HAP-1 (cell line): Measurements from ENCODE around the gene INF2.
"Not testable (repeated sequence)": the region's sequence is repeated elsewhere in the genome, so short reads cannot be mapped to it uniquely, and the experiment has no call there.

ENCODE experiments used
- DNase-seq, 2 experiments: peaks; one replicate each; pipeline ENCODE4 v3.0.0-alpha.2; 2016 to 2020; ENCODE audit warnings: low spot score in 2 of 2
- H3K27me3 ChIP-seq: fragments of 250-450 bp; sonication (Bioruptor Pico); 2 replicates; pipeline ENCODE4 v1.5.1; 2020; ENCODE audit warnings: low read depth, mild to moderate bottlenecking, moderate library complexity
- H3K36me3 ChIP-seq: fragments of 250-450 bp; sonication (Bioruptor Pico); replicated peaks from 2 replicates; pipeline ENCODE4 v1.5.1; 2020; ENCODE audit warnings: mild to moderate bottlenecking
- H3K4me1 ChIP-seq: fragments of 250-450 bp; sonication (Bioruptor Pico); 2 replicates; pipeline ENCODE4 v1.5.1; 2020; ENCODE audit warnings: mild to moderate bottlenecking
- H3K4me3 ChIP-seq: fragments of 250-450 bp; sonication (Bioruptor Pico); 2 replicates; pipeline ENCODE4 v1.5.1; 2020; ENCODE audit warnings: mild to moderate bottlenecking, moderate library complexity
- H3K9me3 ChIP-seq: fragments of 250-450 bp; sonication (Bioruptor Pico); 2 replicates; pipeline ENCODE4 v1.5.1; 2020; ENCODE audit warnings: mild to moderate bottlenecking, moderate library complexity
- in situ Hi-C: fragments of 300-500 bp; cut with MboI; formaldehyde crosslinking; loops from 3 replicates; pipeline ENCODE4 v1.14.3; 2020; ENCODE audit warnings: low sequenced_read_pairs, inconsistent platforms, mixed read lengths

Gene INF2

GRCh38 chr14:104724981-104725771 is 35.8 kb downstream of the INF2 start:
- peak in 1 of 2 experiments; percentile 50 for DNase-seq
- Histone ChIP-seq H3K36me3 (no peaks in the 10 kb centered on the region), H3K4me3 (peak overlapping the region; percentile 46), H3K9me3 (no peaks in the 10 kb centered on the region), H3K4me1 (no peaks in the 10 kb centered on the region; the same call in 1 of the 2 replicates), H3K27me3 (peaks cover 6% of the 10 kb centered on the region; the same call in 1 of the 2 replicates)
- in situ Hi-C loops: no loop called here

- DNase-seq: no peak
- Histone ChIP-seq H3K27me3 (peaks cover 6% of the 10 kb centered on the region; the same call in 1 of the 2 replicates), H3K4me3 (no peak overlapping the region), H3K4me1 (no peaks in the 10 kb centered on the region; the same call in 1 of the 2 replicates), H3K36me3 (no peaks in the 10 kb centered on the region), H3K9me3 (no peaks in the 10 kb centered on the region)
- in situ Hi-C loops: no loop called here
Measured at GRCh38 chr14:104725772-104726548, 36.5 kb downstream of the INF2 start.

DNA sequence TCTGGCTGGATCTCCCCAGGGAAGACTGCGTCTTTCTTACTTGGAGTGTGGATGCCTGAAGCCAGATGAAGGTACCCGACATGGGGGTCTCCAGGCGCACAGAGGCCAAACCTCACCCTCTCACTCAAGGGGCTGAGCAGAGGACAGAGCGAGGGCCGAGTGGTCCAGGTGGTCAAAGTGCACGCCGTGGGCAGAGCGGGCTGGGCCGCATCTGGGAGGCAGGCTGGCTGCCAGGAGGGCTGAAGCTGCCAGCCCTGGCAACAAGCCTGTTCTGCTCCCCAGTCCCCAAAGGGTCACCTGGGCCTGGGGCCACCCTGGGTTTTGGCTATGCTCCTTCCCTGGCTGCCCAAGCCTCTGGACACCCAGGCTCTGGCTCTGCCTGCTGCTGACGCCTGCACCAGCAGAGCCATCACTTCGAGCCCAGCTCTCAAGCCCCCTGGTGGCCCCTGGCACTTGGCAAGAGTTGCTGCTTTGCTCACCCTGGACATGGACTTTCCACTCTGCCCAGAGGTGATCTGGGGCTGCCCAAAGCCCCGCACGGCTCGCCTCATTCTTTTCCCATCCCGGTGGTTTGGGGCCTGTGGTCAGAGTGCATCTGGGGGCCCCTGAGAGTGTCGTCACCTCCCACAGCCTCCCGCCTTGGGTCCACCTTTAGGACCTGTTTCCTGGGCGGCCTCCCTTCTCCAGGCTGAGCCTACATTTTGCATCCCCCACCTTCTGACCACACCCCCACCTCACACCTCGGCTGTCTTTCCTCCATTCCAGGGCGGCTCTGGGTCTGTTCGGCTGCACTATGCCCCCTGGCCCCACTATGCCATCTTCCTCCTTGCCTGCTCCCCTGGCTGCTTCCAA is 37.4 kb downstream of the INF2 start:
- no peaks in the 10 kb centered on the region for H3K36me3 ChIP-seq
- peaks cover 6% of the 10 kb centered on the region; the same call in 1 of the 2 replicates for H3K27me3 ChIP-seq
- no peak for DNase-seq
- no peak overlapping the region for H3K4me3 ChIP-seq
- H3K9me3 ChIP-seq: no peaks in the 10 kb centered on the region
- in situ Hi-C loops: no loop called here
- H3K4me1 ChIP-seq: no peaks in the 10 kb centered on the region; the same call in 1 of the 2 replicates

DNA sequence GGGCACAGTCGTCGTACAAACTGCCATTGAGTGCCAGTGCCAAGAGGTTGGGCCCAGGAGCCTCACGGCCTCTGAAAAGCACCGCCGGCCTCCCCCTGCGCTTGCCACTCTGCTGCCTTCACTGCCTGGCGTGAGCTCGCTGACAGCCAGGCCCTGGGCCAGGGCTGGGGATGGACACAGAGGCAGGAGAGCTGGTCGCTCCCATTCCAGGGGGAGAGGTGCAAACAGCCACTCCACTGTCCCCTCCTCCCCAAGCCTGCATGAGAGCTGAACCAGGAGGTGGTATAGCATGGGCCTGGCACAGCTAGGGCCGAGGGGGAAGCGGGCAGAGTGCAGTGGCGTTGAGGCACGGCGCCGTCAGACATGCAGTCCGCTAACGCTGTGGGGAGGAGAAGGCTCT is 39.2 kb downstream of the INF2 start:
- no peaks in the 10 kb centered on the region; the same call in 1 of the 2 replicates for H3K4me1 ChIP-seq
- H3K4me3 ChIP-seq: no peak overlapping the region
- H3K9me3 ChIP-seq: no peaks in the 10 kb centered on the region
- in situ Hi-C loops: no loop called here
- H3K36me3 ChIP-seq: no peaks in the 10 kb centered on the region
- peaks cover 6% of the 10 kb centered on the region; the same call in 1 of the 2 replicates for H3K27me3 ChIP-seq
- no peak for DNase-seq

GRCh38 chr14:104729176-104729834 is 39.9 kb downstream of the INF2 start:
- H3K4me1 ChIP-seq, H3K9me3 ChIP-seq, in situ Hi-C loops, H3K36me3 ChIP-seq, H3K4me3 ChIP-seq, H3K27me3 ChIP-seq, DNase-seq: not testable (repeated sequence)

DNA sequence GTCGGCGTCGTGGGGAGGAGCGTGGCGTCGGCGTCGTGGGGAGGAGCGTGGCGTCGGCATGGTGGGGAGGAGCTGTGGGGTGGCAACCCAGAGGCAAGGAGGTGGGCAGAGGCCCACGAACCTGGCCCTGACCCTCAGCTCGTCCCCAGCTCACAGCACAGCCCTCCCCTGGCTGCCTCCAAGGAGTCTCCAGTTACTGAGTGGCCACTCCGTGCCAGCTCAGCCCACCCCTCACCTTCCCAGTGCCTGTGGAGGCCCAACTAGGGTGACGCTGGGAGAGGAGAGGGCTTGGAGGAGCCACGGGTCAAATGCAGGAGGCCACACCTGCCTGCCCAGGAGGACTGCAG is 40.4 kb downstream of the INF2 start:
- no peaks in the 10 kb centered on the region for H3K36me3 ChIP-seq
- no peaks in the 10 kb centered on the region for H3K9me3 ChIP-seq
- in situ Hi-C loops: no loop called here
- H3K27me3 ChIP-seq: peaks cover 6% of the 10 kb centered on the region; the same call in 1 of the 2 replicates
- no peaks in the 10 kb centered on the region for H3K4me1 ChIP-seq
- DNase-seq: no peak
- no peak overlapping the region for H3K4me3 ChIP-seq

GRCh38 chr14:104730487-104730886 is 41.1 kb downstream of the INF2 start:
- H3K9me3 ChIP-seq: no peaks in the 10 kb centered on the region
- no peak for DNase-seq

GRCh38 chr14:104731320-104732294 is 42.2 kb downstream of the INF2 start:
- DNase-seq: peak in 1 of 2 experiments; percentile 63

More at GRCh38 chr14:104730487-104730886, 41.1 kb downstream of the INF2 start:
- Histone ChIP-seq H3K4me3 (no peak overlapping the region), H3K27me3 (peaks cover 6% of the 10 kb centered on the region; the same call in 1 of the 2 replicates), H3K4me1 (no peaks in the 10 kb centered on the region), H3K36me3 (no peaks in the 10 kb centered on the region)
- in situ Hi-C loops: no loop called here

GRCh38 chr14:104732355-104732804 is 43.0 kb downstream of the INF2 start:
- H3K4me3 ChIP-seq: no peak overlapping the region

More at GRCh38 chr14:104731320-104732294, 42.2 kb downstream of the INF2 start:
- H3K9me3 ChIP-seq: no peaks in the 10 kb centered on the region
- H3K27me3 ChIP-seq: peaks cover 6% of the 10 kb centered on the region; the same call in 1 of the 2 replicates
- no peaks in the 10 kb centered on the region for H3K36me3 ChIP-seq
- H3K4me3 ChIP-seq: no peak overlapping the region
- in situ Hi-C loops: no loop called here
- H3K4me1 ChIP-seq: no peaks in the 10 kb centered on the region

GRCh38 chr14:104732931-104733681 is 43.7 kb downstream of the INF2 start:
- Histone ChIP-seq H3K27me3 (no peaks in the 10 kb centered on the region), H3K9me3 (no peaks in the 10 kb centered on the region), H3K36me3 (no peaks in the 10 kb centered on the region), H3K4me3 (no peak overlapping the region), H3K4me1 (no peaks in the 10 kb centered on the region)
- no peak for DNase-seq
- in situ Hi-C loops: no loop called here

More at GRCh38 chr14:104732355-104732804, 43.0 kb downstream of the INF2 start:
- H3K27me3 ChIP-seq: peaks cover 3% of the 10 kb centered on the region; the same call in 1 of the 2 replicates
- no peaks in the 10 kb centered on the region for H3K9me3 ChIP-seq
- H3K36me3 ChIP-seq: no peaks in the 10 kb centered on the region
- in situ Hi-C loops: no loop called here
- no peak for DNase-seq
- no peaks in the 10 kb centered on the region for H3K4me1 ChIP-seq

DNA sequence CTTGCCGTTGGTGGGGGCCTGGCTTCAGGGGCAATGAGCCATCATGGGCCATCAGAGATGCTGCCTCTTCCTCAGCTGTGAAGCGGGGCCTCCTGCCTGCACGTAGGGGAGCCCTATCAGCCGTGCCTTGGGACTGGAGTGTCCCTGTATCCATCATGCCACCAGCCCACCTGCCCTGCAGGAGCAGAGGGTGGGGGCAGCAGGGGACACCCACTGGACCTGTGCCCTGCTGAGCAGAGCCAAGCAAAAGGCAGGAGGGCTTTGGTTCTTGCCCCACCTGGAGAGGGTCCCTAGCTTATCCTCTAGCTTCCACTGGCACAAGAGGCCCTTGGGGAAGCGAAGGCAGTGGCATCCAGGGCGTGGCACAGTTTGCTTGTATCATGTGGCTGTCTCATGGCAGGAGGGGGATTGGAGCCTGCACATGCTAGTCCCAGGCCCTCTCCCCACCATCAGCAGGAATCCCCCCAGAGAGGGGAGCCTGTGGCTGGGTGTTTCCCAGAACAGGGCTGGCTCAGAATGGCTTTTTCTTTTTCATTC is 44.7 kb downstream of the INF2 start:
- H3K4me1 ChIP-seq: no peaks in the 10 kb centered on the region
- no peak overlapping the region for H3K4me3 ChIP-seq

More for the DNA sequence above, 44.7 kb downstream of the INF2 start:
- in situ Hi-C loops: no loop called here
- Histone ChIP-seq H3K36me3 (no peaks in the 10 kb centered on the region), H3K9me3 (no peaks in the 10 kb centered on the region), H3K27me3 (no peaks in the 10 kb centered on the region)
- no peak for DNase-seq
